Fibroblast of pulmonary artery (primary cell): ENCODE data around the gene FBLIM1.

Source experiments
- DNase-seq: peaks from one replicate; pipeline ENCODE4 v3.0.0-alpha.2; 2010; ENCODE audit warnings: low read depth
- H3K4me3 ChIP-seq: replicated peaks from 2 replicates; pipeline ENCODE4 v1.5.1; 2011; ENCODE audit warnings: low read depth, mild to moderate bottlenecking, control low read depth, low read length, moderate library complexity
- CTCF ChIP-seq: IDR thresholded peaks from 2 replicates; pipeline ENCODE4 v1.5.1; 2011; ENCODE audit warnings: mild to moderate bottlenecking, control low read depth, low read length, inconsistent platforms; ENCODE audit errors: missing control alignments

The FBLIM1 gene

GRCh38 chr1:15726508-15726907, 32.1 kb upstream of the FBLIM1 start:
- no peak overlapping the region for H3K4me3 ChIP-seq
- TF ChIP-seq CTCF: no peak
- DNase-seq: no peak

- TF ChIP-seq CTCF: no peak
- no peak for DNase-seq
- no peak overlapping the region for H3K4me3 ChIP-seq
Observed at GRCh38 chr1:15727021-15727420, 31.6 kb upstream of the FBLIM1 start.

- no peak for TF ChIP-seq CTCF
- no peak overlapping the region for H3K4me3 ChIP-seq
Observed at GRCh38 chr1:15727424-15727823, 31.2 kb upstream of the FBLIM1 start.

GRCh38 chr1:15727866-15728534, 30.6 kb upstream of the FBLIM1 start:
- no peak for DNase-seq
- TF ChIP-seq CTCF: no peak
- no peak overlapping the region for H3K4me3 ChIP-seq

More at GRCh38 chr1:15727424-15727823, 31.2 kb upstream of the FBLIM1 start:
- DNase-seq: no peak

GRCh38 chr1:15728937-15729657, 29.5 kb upstream of the FBLIM1 start:
- no peak for TF ChIP-seq CTCF
- no peak overlapping the region for H3K4me3 ChIP-seq
- DNase-seq: no peak

GRCh38 chr1:15730423-15730822, 28.2 kb upstream of the FBLIM1 start:
- no peak for DNase-seq
- no peak overlapping the region for H3K4me3 ChIP-seq

More at GRCh38 chr1:15730423-15730822, 28.2 kb upstream of the FBLIM1 start:
- no peak for TF ChIP-seq CTCF
